NT2/D1 (cell line): ENCODE measurements around the gene IDI2.

Experiments
- DNase-seq: peaks from one replicate; pipeline ENCODE4 v3.0.0-alpha.2; 2011; ENCODE audit warnings: low read depth, low spot score
- H3K27me3 ChIP-seq: 2 replicates; pipeline ENCODE4 v1.6.0; 2011; ENCODE audit warnings: mild to moderate bottlenecking; ENCODE audit not compliant: insufficient read length, insufficient read depth
- H3K36me3 ChIP-seq: 2 replicates; pipeline ENCODE4 v1.6.1; 2011; ENCODE audit warnings: mild to moderate bottlenecking, low read length, mixed read lengths; ENCODE audit not compliant: insufficient read depth, insufficient read length
- H3K4me1 ChIP-seq: 2 replicates; pipeline ENCODE4 v1.5.1; 2011; ENCODE audit not compliant: insufficient read depth, insufficient read length
- H3K4me3 ChIP-seq: 2 replicates; pipeline ENCODE4 v1.5.1; 2011; ENCODE audit warnings: low read depth; ENCODE audit not compliant: insufficient read length
- H3K9ac ChIP-seq: 2 replicates; pipeline ENCODE4 v1.6.0; 2011; ENCODE audit warnings: low read depth; ENCODE audit not compliant: insufficient read length
- H3K9me3 ChIP-seq: 2 replicates; pipeline ENCODE4 v1.5.1; 2011; ENCODE audit warnings: mild to moderate bottlenecking, low read length; ENCODE audit not compliant: insufficient read depth
- SUZ12 ChIP-seq: IDR thresholded peaks from 2 replicates; pipeline ENCODE4 v1.6.1; 2011; ENCODE audit not compliant: insufficient read length, insufficient read depth; ENCODE audit errors: extremely low read depth
- YY1 ChIP-seq: IDR thresholded peaks from 2 replicates; pipeline ENCODE4 v1.6.1; 2011; ENCODE audit not compliant: insufficient read length, insufficient read depth
- ZNF274 ChIP-seq: IDR thresholded peaks from 2 replicates; pipeline ENCODE4 v1.6.1; 2011; ENCODE audit warnings: mild to moderate bottlenecking, low read depth, low read length

IDI2 gene

DNA sequence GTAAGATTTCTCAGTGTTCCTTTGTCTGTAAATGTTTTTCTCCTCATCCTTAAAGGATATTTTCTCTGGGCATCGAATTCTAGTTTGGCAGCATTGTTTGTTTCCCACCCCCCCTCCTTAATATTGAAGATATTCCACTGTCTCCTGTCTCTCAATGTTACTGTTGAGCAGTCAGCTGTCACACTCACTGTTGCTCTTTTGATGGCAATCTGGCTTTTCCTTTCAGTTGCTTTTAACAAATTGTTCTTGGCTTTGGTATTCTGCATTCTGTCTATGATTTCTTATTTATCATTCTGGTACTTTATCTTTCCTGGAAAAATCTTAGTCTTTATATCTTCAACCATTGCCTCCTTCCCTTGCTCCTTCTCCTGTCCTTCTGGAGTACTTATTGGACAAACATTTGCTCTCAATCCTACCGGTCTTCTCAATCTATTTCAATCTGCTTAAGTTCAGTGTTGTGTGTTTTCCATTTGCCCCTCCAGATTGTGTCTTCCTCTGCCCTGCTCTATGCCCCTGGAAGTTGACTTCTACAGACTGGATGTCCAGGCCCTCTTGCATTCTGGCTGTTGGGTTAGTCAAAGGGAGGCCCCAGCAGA, 46.7 kb downstream of the IDI2 start:
- DNase-seq, result no peak
- H3K9ac ChIP-seq, result no peak overlapping the region
- no peaks in the 10 kb centered on the region for H3K4me1 ChIP-seq
- TF ChIP-seq YY1, result no peak
- TF ChIP-seq ZNF274, result no peak
- TF ChIP-seq SUZ12, result no peak
- no peak overlapping the region for H3K4me3 ChIP-seq
- no peaks in the 10 kb centered on the region for H3K27me3 ChIP-seq
- H3K9me3 ChIP-seq, result peaks cover 41% of the 10 kb centered on the region; the same call in 1 of the 2 replicates
- peaks cover 7% of the 10 kb centered on the region for H3K36me3 ChIP-seq

- Histone ChIP-seq H3K9ac (no peak overlapping the region), H3K4me3 (no peak overlapping the region), H3K4me1 (no peaks in the 10 kb centered on the region), H3K36me3 (peaks cover 7% of the 10 kb centered on the region), H3K9me3 (peaks cover 32% of the 10 kb centered on the region; the same call in 1 of the 2 replicates), H3K27me3 (no peaks in the 10 kb centered on the region)
- TF ChIP-seq YY1, result no peak
- TF ChIP-seq SUZ12, result no peak
- no peak for TF ChIP-seq ZNF274
- no peak for DNase-seq
These were observed 49.3 kb downstream of the IDI2 start for GRCh38 chr10:976316-976715.

DNA sequence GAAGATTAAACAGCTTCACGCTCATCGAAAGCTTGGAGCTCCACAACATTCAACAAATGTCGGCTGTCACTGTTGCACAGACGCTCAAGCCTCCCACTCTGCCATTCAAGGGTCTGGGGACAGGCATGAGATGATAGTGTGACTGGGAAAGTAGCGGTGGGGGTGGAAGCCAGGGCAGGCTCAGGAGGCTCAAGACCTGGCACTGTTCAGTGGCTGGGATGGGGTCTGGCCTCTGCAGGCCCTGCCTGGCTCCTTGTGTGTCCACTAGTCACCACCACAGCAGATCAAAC, 50.9 kb downstream of the IDI2 start:
- no peak for DNase-seq
- H3K4me1 ChIP-seq, result no peaks in the 10 kb centered on the region
- peaks cover 16% of the 10 kb centered on the region; the same call in 1 of the 2 replicates for H3K9me3 ChIP-seq
- H3K4me3 ChIP-seq, result no peak overlapping the region
- no peaks in the 10 kb centered on the region for H3K27me3 ChIP-seq
- no peak for TF ChIP-seq ZNF274
- TF ChIP-seq YY1, result no peak
- no peak for TF ChIP-seq SUZ12
- peaks cover 3% of the 10 kb centered on the region for H3K36me3 ChIP-seq
- no peak overlapping the region for H3K9ac ChIP-seq

- no peak for DNase-seq
- Histone ChIP-seq H3K36me3 (peaks cover 3% of the 10 kb centered on the region), H3K27me3 (no peaks in the 10 kb centered on the region), H3K9me3 (peaks cover 11% of the 10 kb centered on the region; the same call in 1 of the 2 replicates), H3K4me3 (no peak overlapping the region), H3K9ac (no peak overlapping the region), H3K4me1 (no peaks in the 10 kb centered on the region)
- no peak for TF ChIP-seq SUZ12
- no peak for TF ChIP-seq ZNF274
- TF ChIP-seq YY1, result no peak
These were observed 51.4 kb downstream of the IDI2 start for GRCh38 chr10:974038-974784.

DNA sequence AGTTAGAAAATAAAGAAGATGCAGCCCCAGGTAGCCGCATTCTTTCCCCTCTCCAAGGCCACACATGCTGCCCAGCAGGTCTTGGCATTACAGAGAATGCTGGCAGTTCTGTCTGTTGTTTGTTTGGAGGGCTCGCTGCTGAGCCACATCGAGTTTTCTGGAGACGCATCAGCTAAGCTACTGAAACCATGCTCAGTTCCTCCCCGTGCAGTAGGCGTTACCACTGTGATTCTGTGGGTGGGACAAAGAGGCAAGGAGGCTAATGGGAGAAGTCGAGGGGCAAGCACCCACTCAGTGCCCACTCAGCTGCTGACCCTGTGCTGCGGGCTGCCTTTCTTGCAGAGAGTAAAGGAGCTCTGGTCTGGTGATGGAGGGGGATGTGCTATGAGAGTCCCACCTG, 52.9 kb downstream of the IDI2 start:
- H3K36me3 ChIP-seq, result peaks cover 3% of the 10 kb centered on the region
- H3K27me3 ChIP-seq, result no peaks in the 10 kb centered on the region
- TF ChIP-seq YY1 (no peak), SUZ12 (no peak), ZNF274 (no peak)
- no peak overlapping the region for H3K4me3 ChIP-seq
- no peak overlapping the region for H3K9ac ChIP-seq
- H3K4me1 ChIP-seq, result no peaks in the 10 kb centered on the region
- DNase-seq, result no peak
- H3K9me3 ChIP-seq, result no peaks in the 10 kb centered on the region

DNA sequence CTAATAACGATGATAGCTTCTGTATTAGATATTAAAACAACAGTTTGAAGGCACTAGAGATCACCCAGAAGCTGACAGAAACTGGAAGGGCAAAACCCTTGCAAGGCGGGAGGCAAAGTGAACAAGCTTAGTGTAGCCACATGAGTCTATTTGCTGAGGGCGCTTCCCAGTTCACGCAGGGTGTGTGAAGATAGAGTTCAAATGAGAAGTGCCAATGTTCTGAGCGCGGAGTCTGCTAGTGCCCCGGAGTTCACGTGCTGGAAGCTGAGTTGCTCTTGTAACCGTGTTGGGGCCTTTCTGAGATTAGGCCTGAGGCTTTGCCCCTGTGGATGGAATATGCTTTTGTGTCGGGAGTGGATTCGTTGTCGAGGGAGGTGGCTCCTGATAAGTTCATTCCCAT, 54.0 kb downstream of the IDI2 start:
- no peaks in the 10 kb centered on the region for H3K36me3 ChIP-seq
- H3K27me3 ChIP-seq, result no peaks in the 10 kb centered on the region
- no peaks in the 10 kb centered on the region for H3K9me3 ChIP-seq
- peaks cover 2% of the 10 kb centered on the region for H3K4me1 ChIP-seq
- no peak for TF ChIP-seq YY1
- TF ChIP-seq ZNF274, result no peak
- TF ChIP-seq SUZ12, result no peak
- no peak overlapping the region for H3K4me3 ChIP-seq
- no peak for DNase-seq
- H3K9ac ChIP-seq, result no peak overlapping the region

DNA sequence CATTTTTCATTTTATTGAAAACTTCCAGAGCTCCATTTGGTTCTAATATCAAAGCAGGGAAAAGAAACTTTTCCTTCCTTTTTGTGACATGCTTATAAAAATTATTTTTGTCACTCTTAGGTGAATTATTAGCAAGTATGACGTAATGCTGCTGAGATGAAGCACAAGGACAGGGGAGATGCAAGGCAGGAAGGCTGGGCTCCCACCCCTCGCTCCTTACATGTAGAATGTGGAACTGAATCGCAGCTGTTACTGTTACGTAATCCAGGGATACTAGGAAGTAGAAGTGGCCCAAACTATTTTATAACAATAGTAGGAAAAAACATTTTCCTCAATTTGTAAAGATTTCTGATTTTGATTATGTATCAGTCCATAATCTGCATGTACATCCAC, 54.5 kb downstream of the IDI2 start:
- Histone ChIP-seq H3K36me3 (no peaks in the 10 kb centered on the region), H3K27me3 (no peaks in the 10 kb centered on the region), H3K9me3 (no peaks in the 10 kb centered on the region), H3K4me3 (no peak overlapping the region), H3K4me1 (peaks cover 2% of the 10 kb centered on the region), H3K9ac (no peak overlapping the region)
- no peak for DNase-seq
- TF ChIP-seq ZNF274 (no peak), SUZ12 (no peak), YY1 (no peak)
